GM19351 (cell line): ENCODE data around the gene RAB26.

Experiments
- ATAC-seq: cut with Tn5 transposase; IDR thresholded peaks from one replicate; pipeline ENCODE4 v1.9.1; 2021; ENCODE audit warnings: mild to moderate bottlenecking, moderate library complexity; ENCODE audit not compliant: unreplicated experiment

Gene RAB26

GRCh38 chr16:2176047-2176446 is 27.6 kb downstream of the RAB26 start:
- ATAC-seq, result no peak

GRCh38 chr16:2177101-2177500 is 28.7 kb downstream of the RAB26 start:
- no peak for ATAC-seq

- ATAC-seq, result no peak
Measured at GRCh38 chr16:2177561-2177960, 29.1 kb downstream of the RAB26 start.

- ATAC-seq, result no peak
Measured at GRCh38 chr16:2178321-2179106, 30.1 kb downstream of the RAB26 start.

GRCh38 chr16:2179107-2179501 is 30.7 kb downstream of the RAB26 start:
- no peak for ATAC-seq

GRCh38 chr16:2179576-2179975 is 31.2 kb downstream of the RAB26 start:
- no peak for ATAC-seq

GRCh38 chr16:2180461-2180860 is 32.0 kb downstream of the RAB26 start:
- no peak for ATAC-seq

- ATAC-seq, result no peak
Measured at GRCh38 chr16:2180962-2181923, 32.8 kb downstream of the RAB26 start.

GRCh38 chr16:2181952-2182351 is 33.5 kb downstream of the RAB26 start:
- no peak for ATAC-seq

GRCh38 chr16:2183671-2184070 is 35.2 kb downstream of the RAB26 start:
- ATAC-seq, result no peak

GRCh38 chr16:2184346-2184745 is 35.9 kb downstream of the RAB26 start:
- ATAC-seq, result no peak

GRCh38 chr16:2184962-2185361 is 36.5 kb downstream of the RAB26 start:
- no peak for ATAC-seq

- ATAC-seq, result no peak
Measured at GRCh38 chr16:2186064-2186463, 37.6 kb downstream of the RAB26 start.

- no peak for ATAC-seq
Measured at GRCh38 chr16:2186505-2186904, 38.1 kb downstream of the RAB26 start.

- no peak for ATAC-seq
Measured at GRCh38 chr16:2187212-2187611, 38.8 kb downstream of the RAB26 start.

GRCh38 chr16:2188395-2188794 is 40.0 kb downstream of the RAB26 start:
- no peak for ATAC-seq

- no peak for ATAC-seq
Measured at GRCh38 chr16:2189252-2189893, 40.9 kb downstream of the RAB26 start.

GRCh38 chr16:2190002-2190658 is 41.7 kb downstream of the RAB26 start:
- ATAC-seq, result no peak

- ATAC-seq, result no peak
Measured at GRCh38 chr16:2190659-2191445, 42.4 kb downstream of the RAB26 start.

GRCh38 chr16:2191446-2191706 is 43.0 kb downstream of the RAB26 start:
- ATAC-seq, result no peak
